Sigmoid colon (tissue), 7 donors: ENCODE results near the gene NR3C2. TPM values are rescaled to one million over a fixed set of nuclear protein-coding genes. Genes with fewer than 3 reads are reported as not detected.

Experiments
- DNase-seq: peaks from one replicate; pipeline ENCODE4 v3.0.0-alpha.2; 2019
- H3K27ac ChIP-seq, 4 donors: fragments of 200-600 bp; sonication (generic); one replicate each; pipeline ENCODE4 v1.5.1; 2016 to 2019; ENCODE audit warnings: mild to moderate bottlenecking in 1 of 4
- H3K27me3 ChIP-seq, 3 donors: fragments of 200-600 bp; sonication (generic); one replicate each; pipeline ENCODE4 v1.5.1; 2019; ENCODE audit warnings: mild to moderate bottlenecking in 1 of 3
- H3K36me3 ChIP-seq, 4 donors: fragments of 200-600 bp; sonication (generic); one replicate each; pipeline ENCODE4 v1.5.1; 2016 to 2019
- H3K4me1 ChIP-seq, 4 donors: fragments of 200-600 bp; sonication (generic); one replicate each; pipeline ENCODE4 v1.5.1; 2017 to 2019
- H3K4me3 ChIP-seq, 4 donors: fragments of 200-600 bp; sonication (generic); one replicate each; pipeline ENCODE4 v1.5.1; 2017 to 2019; ENCODE audit warnings: mild to moderate bottlenecking in 2 of 4, moderate library complexity in 1 of 4
- H3K9me3 ChIP-seq, 4 donors: fragments of 200-600 bp in 3 of 4; sonication (generic) in 3 of 4; one replicate each; pipeline versions ENCODE4 v1.5.1 to v1.6.1; 2013 to 2019
- EP300 ChIP-seq, 4 donors: sonication (generic); formaldehyde crosslinking; IDR thresholded peaks; one replicate each; pipeline ENCODE4 v1.6.1; 2017; ENCODE audit warnings: antibody characterized with exemption in 4 of 4
- POLR2A ChIP-seq, 2 donors: fragments of 450-650 bp; IDR thresholded peaks; one replicate each; pipeline ENCODE4 v1.6.1; 2016; ENCODE audit warnings: antibody characterized with exemption in 2 of 2, mild to moderate bottlenecking in 2 of 2, moderate library complexity in 2 of 2
- POLR2AphosphoS5 ChIP-seq, 4 donors: sonication (generic); formaldehyde crosslinking; IDR thresholded peaks; one replicate each; pipeline ENCODE4 v1.6.1; 2017; ENCODE audit warnings: antibody characterized with exemption in 4 of 4
- WGBS, 2 donors: extraction: QIAGEN DNeasy Blood & Tissue Kit; methylation state at CpG; one replicate each; pipeline ENCODE4 v1.1.7; 2013; 5-methylcytosine and 5-hydroxymethylcytosine counted together
- intact Hi-C: fragments of 100-400 bp; cut with DNase I; formaldehyde crosslinking; loops from one replicate; pipeline ENCODE4 v1.15.1; 2023
- polyA plus RNA-seq, 3 donors: library from polyadenylated mRNA; stranded (reverse); fragments of 200-250 nt; gene quantifications; one replicate each; pipeline ENCODE4 v1.2.3, GENCODE V29; 2013
- total RNA-seq, 4 donors: library from RNA; depleted of rRNA; stranded (reverse); fragments of >200 nt; gene quantifications; one replicate each; pipeline ENCODE4 v1.1.0, GENCODE V29; 2016
- TF ChIP-seq, protein P1 (sequence below), 4 experiments: fragments of 450-650 bp in 3 of 4; fragments of 200-600 bp in 1 of 4; IDR thresholded peaks; one replicate each; pipeline ENCODE4 v1.5.1; 2016 to 2019; ENCODE audit warnings: antibody characterized with exemption in 4 of 4, mild to moderate bottlenecking in 3 of 4, moderate library complexity in 2 of 4
- donor health status: healthy with polysubstance abuse.
- donor health status: Bipolar disorder and iron deficiency.
- donor health status: healthy.

Gene NR3C2
- total and polyA plus RNA-seq, 7 donors = 15.6 to 34.9 (median 23.4) TPM

DNA sequence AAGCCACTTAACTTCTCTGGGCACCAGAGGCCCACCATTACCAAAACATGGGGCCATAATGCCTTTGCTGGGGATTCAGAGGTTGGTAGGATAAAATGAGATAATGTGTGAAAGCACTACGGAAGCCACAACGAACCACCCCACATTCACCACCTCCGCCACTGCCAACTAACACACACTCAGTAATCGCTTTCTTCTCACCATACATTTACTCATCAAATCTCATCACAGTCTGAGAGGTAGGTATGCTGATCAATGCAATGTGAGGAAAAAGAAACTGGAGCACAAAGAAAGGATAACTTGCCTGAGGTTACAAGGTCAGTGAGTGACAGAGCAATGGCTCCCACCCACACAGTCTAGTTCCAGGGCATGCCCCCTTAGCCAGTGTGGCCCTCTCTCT, 257.3 kb downstream of the NR3C2 start:
- TF ChIP-seq POLR2A (IDR thresholded peaks at IDR 0.05) (no peak), EP300 (IDR thresholded peaks at IDR 0.05) (no peak), POLR2AphosphoS5 (IDR thresholded peaks at IDR 0.05) (no peak)
- TF ChIP-seq, protein P1, sequence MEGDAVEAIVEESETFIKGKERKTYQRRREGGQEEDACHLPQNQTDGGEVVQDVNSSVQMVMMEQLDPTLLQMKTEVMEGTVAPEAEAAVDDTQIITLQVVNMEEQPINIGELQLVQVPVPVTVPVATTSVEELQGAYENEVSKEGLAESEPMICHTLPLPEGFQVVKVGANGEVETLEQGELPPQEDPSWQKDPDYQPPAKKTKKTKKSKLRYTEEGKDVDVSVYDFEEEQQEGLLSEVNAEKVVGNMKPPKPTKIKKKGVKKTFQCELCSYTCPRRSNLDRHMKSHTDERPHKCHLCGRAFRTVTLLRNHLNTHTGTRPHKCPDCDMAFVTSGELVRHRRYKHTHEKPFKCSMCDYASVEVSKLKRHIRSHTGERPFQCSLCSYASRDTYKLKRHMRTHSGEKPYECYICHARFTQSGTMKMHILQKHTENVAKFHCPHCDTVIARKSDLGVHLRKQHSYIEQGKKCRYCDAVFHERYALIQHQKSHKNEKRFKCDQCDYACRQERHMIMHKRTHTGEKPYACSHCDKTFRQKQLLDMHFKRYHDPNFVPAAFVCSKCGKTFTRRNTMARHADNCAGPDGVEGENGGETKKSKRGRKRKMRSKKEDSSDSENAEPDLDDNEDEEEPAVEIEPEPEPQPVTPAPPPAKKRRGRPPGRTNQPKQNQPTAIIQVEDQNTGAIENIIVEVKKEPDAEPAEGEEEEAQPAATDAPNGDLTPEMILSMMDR (IDR thresholded peaks at IDR 0.05) = no peak
- DNase-seq = no peak
- Histone ChIP-seq H3K9me3 (no peaks in the 10 kb centered on the region), H3K4me1 (no peaks in the 10 kb centered on the region), H3K36me3 (no peaks in the 10 kb centered on the region), H3K27me3 (no peaks in the 10 kb centered on the region), H3K4me3 (no peak overlapping the region), H3K27ac (no peak overlapping the region)
- WGBS, 2 donors = 98 to 99% methylated on average over 4 of the region's 4 CpGs
- intact Hi-C loops = no loop called here

- H3K9me3 ChIP-seq = no peaks in the 10 kb centered on the region
- TF ChIP-seq, protein P1 (IDR thresholded peaks at IDR 0.05) = no peak
- no peak for TF ChIP-seq POLR2A (IDR thresholded peaks at IDR 0.05)
- no peak for TF ChIP-seq EP300 (IDR thresholded peaks at IDR 0.05)
- no peak for TF ChIP-seq POLR2AphosphoS5 (IDR thresholded peaks at IDR 0.05)
- intact Hi-C loops = no loop called here
- H3K4me1 ChIP-seq = no peaks in the 10 kb centered on the region
- H3K4me3 ChIP-seq = no peak overlapping the region
- WGBS, 2 donors = 25 to 63% methylated on average over 3 of the region's 3 CpGs
- H3K27me3 ChIP-seq = no peaks in the 10 kb centered on the region
- no peak for DNase-seq
- H3K27ac ChIP-seq = no peak overlapping the region
- H3K36me3 ChIP-seq = no peaks in the 10 kb centered on the region
Measured at GRCh38 chr4:148182230-148182911, 259.8 kb downstream of the NR3C2 start.

DNA sequence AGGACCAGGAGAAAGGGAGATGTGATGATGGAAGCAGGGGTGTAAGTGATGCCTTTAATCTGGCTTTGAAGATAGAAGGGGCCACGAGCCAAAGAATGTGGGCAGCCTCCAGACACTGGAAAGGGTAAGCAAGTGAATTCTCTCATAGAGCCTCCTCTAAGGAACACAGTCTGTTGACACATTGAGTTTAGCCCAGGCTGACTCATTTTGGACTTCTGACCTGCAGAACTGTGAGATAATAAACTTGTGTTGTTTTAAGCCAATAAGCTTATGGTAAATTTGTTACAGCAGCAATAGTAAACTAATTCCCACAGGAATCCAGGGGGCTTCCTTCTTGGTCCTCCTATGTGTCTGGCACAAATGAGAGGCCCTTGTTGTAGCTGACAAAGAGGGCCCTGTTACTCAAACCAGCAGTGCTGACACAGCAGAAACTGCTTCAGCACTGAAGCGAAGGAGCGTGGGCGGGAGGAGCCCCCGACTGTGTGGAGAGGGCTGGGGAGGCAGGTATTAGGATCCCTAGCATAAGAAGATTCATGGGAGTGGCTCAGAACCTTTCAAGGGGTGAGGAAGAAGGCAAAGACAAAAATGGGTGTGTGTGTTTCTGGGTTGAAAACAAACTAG, 268.7 kb downstream of the NR3C2 start:
- Histone ChIP-seq H3K36me3 (no peaks in the 10 kb centered on the region), H3K9me3 (no peaks in the 10 kb centered on the region), H3K4me3 (no peak overlapping the region), H3K4me1 (no peaks in the 10 kb centered on the region), H3K27ac (no peak overlapping the region), H3K27me3 (no peaks in the 10 kb centered on the region)
- intact Hi-C loops = no loop called here
- WGBS, 2 donors = 81 to 85% methylated on average over 5 of the region's 5 CpGs
- DNase-seq = no peak
- TF ChIP-seq POLR2AphosphoS5 (IDR thresholded peaks at IDR 0.05) (no peak), EP300 (IDR thresholded peaks at IDR 0.05) (no peak), POLR2A (IDR thresholded peaks at IDR 0.05) (no peak)
- TF ChIP-seq, protein P1 (IDR thresholded peaks at IDR 0.05) = no peak

DNA sequence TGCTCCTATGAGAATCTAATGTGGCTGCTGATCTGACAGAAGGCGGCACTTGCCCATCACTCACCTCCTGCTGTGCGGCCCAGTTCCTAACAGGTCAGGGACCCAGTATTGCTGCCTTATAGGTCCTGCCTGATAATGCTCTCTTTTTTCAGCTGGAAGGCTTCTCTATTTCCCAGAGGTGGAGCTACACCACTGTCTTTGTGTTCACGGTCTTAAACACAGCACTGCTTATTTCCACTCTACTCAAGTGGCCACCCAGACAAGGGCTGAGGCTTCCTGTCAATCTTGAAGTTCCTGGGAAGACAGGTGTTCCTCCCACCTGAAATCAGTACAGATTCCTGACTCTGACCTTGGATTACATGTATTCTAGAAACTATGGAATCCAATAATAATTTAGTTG, 270.6 kb downstream of the NR3C2 start:
- no peak for DNase-seq
- Histone ChIP-seq H3K4me3 (no peak overlapping the region), H3K4me1 (peaks cover 0 to 2% (median 0%) of the 10 kb centered on the region in 4 donors), H3K36me3 (no peaks in the 10 kb centered on the region), H3K27ac (no peak overlapping the region), H3K27me3 (no peaks in the 10 kb centered on the region), H3K9me3 (no peaks in the 10 kb centered on the region)
- WGBS, 2 donors = 70 to 81% methylated on average over 3 of the region's 3 CpGs
- TF ChIP-seq POLR2AphosphoS5 (IDR thresholded peaks at IDR 0.05) = no peak
- no peak for TF ChIP-seq POLR2A (IDR thresholded peaks at IDR 0.05)
- TF ChIP-seq, protein P1 (IDR thresholded peaks at IDR 0.05) = no peak
- no peak for TF ChIP-seq EP300 (IDR thresholded peaks at IDR 0.05)
- intact Hi-C loops = no loop called here
